HL-60 (cell line): ENCODE measurements around the gene POLRMT.

Experiments used
- DNase-seq, 2 experiments: peaks; one replicate each; pipeline ENCODE4 v3.0.0-alpha.2; 2010 to 2020; ENCODE audit warnings: low read depth in 1 of 2, low spot score in 1 of 2
- H3K27ac ChIP-seq: fragments of 250-450 bp; sonication (Bioruptor Pico); replicated peaks from 2 replicates; pipeline ENCODE4 v1.5.1; 2020; ENCODE audit warnings: mild to moderate bottlenecking, moderate library complexity
- H3K27me3 ChIP-seq: fragments of 250-450 bp; sonication (Bioruptor Pico); 2 replicates; pipeline ENCODE4 v1.5.1; 2021; ENCODE audit warnings: mild to moderate bottlenecking, moderate library complexity; ENCODE audit not compliant: insufficient read depth, poor library complexity, severe bottlenecking
- H3K4me3 ChIP-seq: replicated peaks from 2 replicates; pipeline ENCODE4 v1.5.1; 2011; ENCODE audit warnings: mild to moderate bottlenecking, control low read depth, low read length; ENCODE audit not compliant: insufficient read depth
- CTCF ChIP-seq: IDR thresholded peaks from one replicate; pipeline ENCODE4 v1.5.1; 2011; ENCODE audit warnings: low read length, control low read depth, inconsistent platforms; ENCODE audit not compliant: insufficient read depth
- GABPA ChIP-seq: IDR thresholded peaks from 2 replicates; pipeline ENCODE4 v1.6.1; 2012; ENCODE audit warnings: low read depth
- POLR2AphosphoS5 ChIP-seq: IDR thresholded peaks from 2 replicates; pipeline ENCODE4 v1.6.1; 2012; ENCODE audit warnings: low read depth
- REST ChIP-seq: IDR thresholded peaks from 2 replicates; pipeline ENCODE4 v1.6.1; 2012; ENCODE audit warnings: low read depth; ENCODE audit not compliant: insufficient replicate concordance
- SPI1 ChIP-seq: IDR thresholded peaks from 2 replicates; pipeline ENCODE4 v1.6.1; 2012; ENCODE audit warnings: low read depth, mild to moderate bottlenecking, borderline replicate concordance

POLRMT gene

GRCh38 chr19:664913-665443 lies 31.6 kb upstream of the POLRMT start:
- no peaks in the 10 kb centered on the region for H3K27me3 ChIP-seq
- peak overlapping the region; percentile 35; the same call in 1 of the 2 replicates for H3K27ac ChIP-seq
- TF ChIP-seq POLR2AphosphoS5 = no peak
- peak; percentile 83 for TF ChIP-seq CTCF
- H3K4me3 ChIP-seq = no peak overlapping the region
- peak; percentile 51 to 86 for DNase-seq

- Histone ChIP-seq H3K4me3 (peak overlapping the region; percentile 39), H3K27me3 (no peaks in the 10 kb centered on the region), H3K27ac (peak overlapping the region; percentile 79)
- no peak for DNase-seq
- TF ChIP-seq CTCF (no peak), GABPA (no peak), REST (no peak)
Observed at GRCh38 chr19:663682-664117, 30.4 kb upstream of the POLRMT start.

GRCh38 chr19:662962-663681 lies 29.8 kb upstream of the POLRMT start, which contains the start of gene RNF126:
TSS of gene RNF126 (minus strand) at chr19:663214. CDS start at chr19:663121, 93 bp downstream.
- Histone ChIP-seq H3K27ac (peak within 1 kb of the TSS; percentile 93), H3K27me3 (no peaks in the 10 kb centered on the region), H3K4me3 (peak within 1 kb of the TSS; percentile 95)
- DNase-seq = peak; percentile 85 to 87
- no peak for TF ChIP-seq CTCF
- peak; percentile 51; the same call in 1 of the 2 replicates for TF ChIP-seq POLR2AphosphoS5

GRCh38 chr19:662207-662961 lies 29.0 kb upstream of the POLRMT start:
- Histone ChIP-seq H3K27me3 (no peaks in the 10 kb centered on the region), H3K4me3 (peak overlapping the region; percentile 95), H3K27ac (peak overlapping the region; percentile 93)
- TF ChIP-seq GABPA (no peak), SPI1 (no peak), POLR2AphosphoS5 (no peak; the same call in 1 of the 2 replicates), REST (no peak), CTCF (no peak)
- peak in 1 of 2 experiments; percentile 79 for DNase-seq
